Measurements from ENCODE around the gene MRGPRG. TPM values are rescaled to one million over a fixed set of nuclear protein-coding genes. Genes with fewer than 3 reads are reported as not detected.

The MRGPRG gene
- total and polyA plus RNA-seq, 2 donors (not counting 1 experiment from before 2014, with no cell fraction given), result not detected

- DNase-seq (ENCODE audit: low read depth in 2 of 2), result no peak
- no peak for TF ChIP-seq EZH2 (IDR thresholded peaks at IDR 0.05; ENCODE audit: low read length, missing control alignments)
- TF ChIP-seq, protein P1, sequence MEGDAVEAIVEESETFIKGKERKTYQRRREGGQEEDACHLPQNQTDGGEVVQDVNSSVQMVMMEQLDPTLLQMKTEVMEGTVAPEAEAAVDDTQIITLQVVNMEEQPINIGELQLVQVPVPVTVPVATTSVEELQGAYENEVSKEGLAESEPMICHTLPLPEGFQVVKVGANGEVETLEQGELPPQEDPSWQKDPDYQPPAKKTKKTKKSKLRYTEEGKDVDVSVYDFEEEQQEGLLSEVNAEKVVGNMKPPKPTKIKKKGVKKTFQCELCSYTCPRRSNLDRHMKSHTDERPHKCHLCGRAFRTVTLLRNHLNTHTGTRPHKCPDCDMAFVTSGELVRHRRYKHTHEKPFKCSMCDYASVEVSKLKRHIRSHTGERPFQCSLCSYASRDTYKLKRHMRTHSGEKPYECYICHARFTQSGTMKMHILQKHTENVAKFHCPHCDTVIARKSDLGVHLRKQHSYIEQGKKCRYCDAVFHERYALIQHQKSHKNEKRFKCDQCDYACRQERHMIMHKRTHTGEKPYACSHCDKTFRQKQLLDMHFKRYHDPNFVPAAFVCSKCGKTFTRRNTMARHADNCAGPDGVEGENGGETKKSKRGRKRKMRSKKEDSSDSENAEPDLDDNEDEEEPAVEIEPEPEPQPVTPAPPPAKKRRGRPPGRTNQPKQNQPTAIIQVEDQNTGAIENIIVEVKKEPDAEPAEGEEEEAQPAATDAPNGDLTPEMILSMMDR (conservative IDR thresholded peaks at IDR 0.05 in 1 of 2, IDR thresholded peaks at IDR 0.05 in 1 of 2; ENCODE audit: low read depth in 1 of 2, low read length in 2 of 2), result no peak
- no peak overlapping the region for H2AFZ ChIP-seq (ENCODE audit: low read length)
- peaks cover 10% of the 10 kb centered on the region for H3K27me3 ChIP-seq (ENCODE audit: control insufficient read depth, insufficient read depth, low read length)
- H3K27ac ChIP-seq (ENCODE audit: insufficient read depth, low read length), result no peak overlapping the region
- no peaks in the 10 kb centered on the region for H3K4me1 ChIP-seq (ENCODE audit: control insufficient read depth, extremely low read depth, insufficient read depth, low read length)
- H3K4me3 ChIP-seq (replicated peaks in 1 of 4; ENCODE audit: control extremely low read depth in 1 of 4, insufficient read depth in 1 of 4, low read depth in 3 of 4, low read length in 4 of 4), result no peak overlapping the region
- H3K79me2 ChIP-seq (ENCODE audit: control insufficient read depth, insufficient read depth, low read length), result no peaks in the 10 kb centered on the region
- no peaks in the 10 kb centered on the region for H3K9me3 ChIP-seq (ENCODE audit: control insufficient read depth, insufficient read depth, low read depth, low read length)
- H4K20me1 ChIP-seq (ENCODE audit: control insufficient read depth, extremely low read depth, insufficient read depth, low read length), result no peaks in the 10 kb centered on the region
- H3K4me2 ChIP-seq (ENCODE audit: extremely low read depth, insufficient read depth, low read length), result no peak overlapping the region
- H3K36me3 ChIP-seq (ENCODE audit: control insufficient read depth, insufficient read depth, low read length), result no peaks in the 10 kb centered on the region
- H3K9ac ChIP-seq (ENCODE audit: insufficient read depth, low read length), result no peak overlapping the region
Measured at GRCh38 chr11:3208272-3208671, 10.3 kb downstream of the MRGPRG start.

DNA sequence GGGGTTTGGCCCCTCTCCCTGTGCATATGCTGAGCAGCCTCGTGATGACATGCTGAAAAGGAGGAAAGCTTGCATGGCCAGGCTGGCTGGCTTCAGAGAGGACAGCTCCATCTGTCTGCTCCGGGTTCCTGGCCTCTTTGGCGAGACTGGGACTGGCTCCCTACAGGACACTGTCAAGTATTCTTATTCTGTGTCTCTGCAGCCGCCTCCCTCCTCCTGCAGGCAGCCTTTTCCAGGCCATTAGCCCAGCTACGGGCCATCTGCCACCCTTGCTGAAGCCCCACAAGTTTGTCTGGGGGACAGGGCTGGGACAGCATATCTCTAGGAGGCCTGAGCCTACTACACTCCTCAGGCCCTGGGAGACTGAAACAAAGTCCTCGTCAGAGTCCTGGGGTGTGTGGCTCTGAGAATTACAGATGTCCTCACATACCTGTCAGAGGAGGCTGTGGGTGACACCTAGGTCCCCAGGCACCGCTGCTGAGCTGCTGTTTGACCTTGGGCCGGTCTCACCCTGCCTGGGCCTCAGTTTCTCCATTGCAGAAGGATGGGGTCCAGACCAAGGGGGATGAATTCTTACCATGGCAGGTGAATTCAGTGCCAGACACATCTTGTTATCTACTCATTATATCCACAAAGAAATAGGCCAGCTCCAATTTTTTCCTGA is 11.0 kb downstream of the MRGPRG start:
- no peaks in the 10 kb centered on the region for H3K9me3 ChIP-seq (ENCODE audit: control insufficient read depth, insufficient read depth, low read depth, low read length)
- H3K36me3 ChIP-seq (ENCODE audit: control insufficient read depth, insufficient read depth, low read length), result no peaks in the 10 kb centered on the region
- no peaks in the 10 kb centered on the region for H3K79me2 ChIP-seq (ENCODE audit: control insufficient read depth, insufficient read depth, low read length)
- TF ChIP-seq EZH2 (IDR thresholded peaks at IDR 0.05; ENCODE audit: low read length, missing control alignments), result no peak
- TF ChIP-seq, protein P1 (conservative IDR thresholded peaks at IDR 0.05 in 1 of 2, IDR thresholded peaks at IDR 0.05 in 1 of 2; ENCODE audit: low read depth in 1 of 2, low read length in 2 of 2), result no peak
- H3K4me1 ChIP-seq (ENCODE audit: control insufficient read depth, extremely low read depth, insufficient read depth, low read length), result no peaks in the 10 kb centered on the region
- no peak overlapping the region for H3K9ac ChIP-seq (ENCODE audit: insufficient read depth, low read length)
- peaks cover 15% of the 10 kb centered on the region for H3K27me3 ChIP-seq (ENCODE audit: control insufficient read depth, insufficient read depth, low read length)
- H2AFZ ChIP-seq (ENCODE audit: low read length), result no peak overlapping the region
- no peak overlapping the region for H3K4me3 ChIP-seq (replicated peaks in 1 of 4; ENCODE audit: control extremely low read depth in 1 of 4, insufficient read depth in 1 of 4, low read depth in 3 of 4, low read length in 4 of 4)
- H3K27ac ChIP-seq (ENCODE audit: insufficient read depth, low read length), result no peak overlapping the region
- no peaks in the 10 kb centered on the region for H4K20me1 ChIP-seq (ENCODE audit: control insufficient read depth, extremely low read depth, insufficient read depth, low read length)
- no peak for DNase-seq (ENCODE audit: low read depth in 2 of 2)
- H3K4me2 ChIP-seq (ENCODE audit: extremely low read depth, insufficient read depth, low read length), result no peak overlapping the region

GRCh38 chr11:3206922-3207204 is 11.8 kb downstream of the MRGPRG start:
- Histone ChIP-seq H2AFZ (ENCODE audit: low read length) (no peak overlapping the region), H3K9ac (ENCODE audit: insufficient read depth, low read length) (no peak overlapping the region), H3K27ac (ENCODE audit: insufficient read depth, low read length) (no peak overlapping the region), H3K4me2 (ENCODE audit: extremely low read depth, insufficient read depth, low read length) (no peak overlapping the region), H3K27me3 (ENCODE audit: control insufficient read depth, insufficient read depth, low read length) (peaks cover 21% of the 10 kb centered on the region), H3K4me1 (ENCODE audit: control insufficient read depth, extremely low read depth, insufficient read depth, low read length) (no peaks in the 10 kb centered on the region), H3K4me3 (replicated peaks in 1 of 4; ENCODE audit: control extremely low read depth in 1 of 4, insufficient read depth in 1 of 4, low read depth in 3 of 4, low read length in 4 of 4) (no peak overlapping the region), H3K9me3 (ENCODE audit: control insufficient read depth, insufficient read depth, low read depth, low read length) (no peaks in the 10 kb centered on the region), H3K79me2 (ENCODE audit: control insufficient read depth, insufficient read depth, low read length) (no peaks in the 10 kb centered on the region), H3K36me3 (ENCODE audit: control insufficient read depth, insufficient read depth, low read length) (no peaks in the 10 kb centered on the region), H4K20me1 (ENCODE audit: control insufficient read depth, extremely low read depth, insufficient read depth, low read length) (no peaks in the 10 kb centered on the region)
- no peak for TF ChIP-seq EZH2 (IDR thresholded peaks at IDR 0.05; ENCODE audit: low read length, missing control alignments)
- TF ChIP-seq, protein P1 (conservative IDR thresholded peaks at IDR 0.05 in 1 of 2, IDR thresholded peaks at IDR 0.05 in 1 of 2; ENCODE audit: low read depth in 1 of 2, low read length in 2 of 2), result no peak
- DNase-seq (ENCODE audit: low read depth in 2 of 2), result no peak

Measured in fibroblast of lung (primary cell).